ENCODE data around the gene NDUFS2. TPM values are rescaled to one million over a fixed set of nuclear protein-coding genes. Genes with fewer than 3 reads are reported as not detected.

Gene NDUFS2
- total and polyA plus RNA-seq, 2 of the 8 experiments (the other 6 are each of a cell fraction or from before 2014, with no cell fraction given) = 95.1 to 113 TPM

GRCh38 chr1:161226320-161226711 lies 24.1 kb downstream of the NDUFS2 start:
- CTCF ChIA-PET (ENCODE audit: partially characterized antibody) = interaction anchor here (0.7 to 23.7 kb wide), 27 partner anchors 9 to 201 kb away, joined by 3 to 427 read pairs (median 10); partner anchors contain the start of genes ADAMTS4, FCER1G, NDUFS2 and NR1I3
- WGBS, 2 experiments (ENCODE audit: extremely low coverage in 1 of 2, insufficient coverage in 1 of 2, insufficient read length in 1 of 2, insufficient replicate concordance in 2 of 2, low coverage in 1 of 2, low lambda C conversion rate in 2 of 2, missing lambda C conversion rate in 1 of 2) = 13% methylated on average over 14 of the region's 15 CpGs; no CpG with 5 or more reads in 1 of the 2 experiments

More at GRCh38 chr1:161226320-161226711, 24.1 kb downstream of the NDUFS2 start:
- Histone ChIP-seq H4K5ac (ENCODE audit: insufficient read length, low read depth, low read length) (peak overlapping the region; percentile 23), H3K18ac (ENCODE audit: extremely low read depth, low read length) (peak overlapping the region; percentile 87; the same call in 1 of the 2 replicates), H3K4me1 (replicated peaks in 1 of 4; ENCODE audit: control insufficient read depth in 3 of 4, insufficient read depth in 4 of 4, low read length in 3 of 4) (peaks cover 2 to 6% (median 4%) of the 10 kb centered on the region in 4 experiments), H3K4me2 (ENCODE audit: insufficient read depth in 1 of 2, low read depth in 2 of 2, low read length in 2 of 2) (peak overlapping the region; percentile 87 to 94), H2BK15ac (ENCODE audit: low read length) (peak overlapping the region; percentile 95; the same call in 1 of the 2 replicates), H4K91ac (replicated peaks; ENCODE audit: insufficient read length, low read length) (peak overlapping the region; percentile 13), H3K9me3 (ENCODE audit: insufficient read depth in 2 of 2, low read depth in 1 of 2, low read length in 1 of 2) (no peaks in the 10 kb centered on the region), H4K8ac (ENCODE audit: extremely low read depth, insufficient read depth, low read length) (peak overlapping the region; percentile 40; the same call in 1 of the 2 replicates), H2AK5ac (ENCODE audit: low read depth, low read length) (no peak overlapping the region), H3K27me3 (replicated peaks in 1 of 4; ENCODE audit: control insufficient read depth in 3 of 4, extremely low read depth in 1 of 4, insufficient read depth in 3 of 4, low read length in 3 of 4) (0 out of 7 replicates have a peak, but pooled peaks cover 0 to 2% (median 0%) of the 10 kb centered on the region in 4 experiments), H2BK120ac (replicated peaks; ENCODE audit: low read depth, low read length) (no peak overlapping the region), H3K56ac (replicated peaks; ENCODE audit: insufficient read length, low read depth, low read length) (no peak overlapping the region), H3K36me3 (ENCODE audit: control insufficient read depth in 2 of 4, insufficient read depth in 4 of 4, low read length in 3 of 4) (peaks cover 0 to 10% (median 8%) of the 10 kb centered on the region in 4 experiments; a peak in 5 of 8 replicates), H3K79me1 (ENCODE audit: low read depth, low read length) (no peaks in the 10 kb centered on the region), H3K14ac (ENCODE audit: insufficient read length) (no peak overlapping the region), H3K23me2 (ENCODE audit: low read depth, low read length) (peaks cover 8% of the 10 kb centered on the region), H3K23ac (ENCODE audit: insufficient read length) (no peak overlapping the region), H3K79me2 (ENCODE audit: control insufficient read depth in 1 of 2, insufficient read depth in 2 of 2, low read length in 2 of 2) (no peaks in the 10 kb centered on the region), H2BK5ac (ENCODE audit: low read depth, low read length) (peak overlapping the region; percentile 66; the same call in 1 of the 2 replicates), H3K4ac (replicated peaks; ENCODE audit: insufficient read length, low read depth, low read length) (peak overlapping the region; percentile 10), H2BK20ac (ENCODE audit: low read length) (no peak overlapping the region), H2AFZ (ENCODE audit: low read length) (peak overlapping the region; percentile 83; the same call in 1 of the 2 replicates), H2BK12ac (ENCODE audit: low read depth, low read length) (peak overlapping the region; percentile 60; the same call in 1 of the 2 replicates), H3K27ac (ENCODE audit: low read depth, low read length) (no peak overlapping the region), H3K4me3 (ENCODE audit: extremely low read depth in 1 of 4, insufficient read depth in 2 of 4, low read depth in 3 of 4, low read length in 4 of 4) (peak overlapping the region; percentile 75 to 93 (median 83)), H4K20me1 (replicated peaks in 1 of 2; ENCODE audit: control insufficient read depth in 1 of 2, insufficient read depth in 2 of 2, low read length in 2 of 2) (no peaks in the 10 kb centered on the region), H3K9ac (replicated peaks in 1 of 4; ENCODE audit: extremely low read depth in 1 of 4, low read depth in 3 of 4, low read length in 3 of 4) (peak overlapping the region in 3 of 4 experiments; percentile 4 to 84 (median 41); a peak in 4 of 7 replicates)
- no peak for FAIRE-seq
- POLR2A ChIA-PET (ENCODE audit: partially characterized antibody) = interaction anchor here (0.8 to 2.2 kb wide), 11 partner anchors 9 to 154 kb away, joined by 3 to 26 read pairs (median 4); partner anchors contain the start of genes NDUFS2 and PCP4L1
- TF ChIP-seq RAD21 (IDR thresholded peaks at IDR 0.05 in 1 of 2, conservative IDR thresholded peaks at IDR 0.05 in 1 of 2; ENCODE audit: low read depth in 2 of 2, low read length in 2 of 2) (no peak), RFX5 (IDR thresholded peaks at IDR 0.05; ENCODE audit: borderline replicate concordance, low read depth, low read length) (no peak), ASH2L (IDR thresholded peaks at IDR 0.05; ENCODE audit: low read length) (no peak), CEBPB (IDR thresholded peaks at IDR 0.05; ENCODE audit: low read depth, low read length) (no peak)
- TF ChIP-seq, protein P1, sequence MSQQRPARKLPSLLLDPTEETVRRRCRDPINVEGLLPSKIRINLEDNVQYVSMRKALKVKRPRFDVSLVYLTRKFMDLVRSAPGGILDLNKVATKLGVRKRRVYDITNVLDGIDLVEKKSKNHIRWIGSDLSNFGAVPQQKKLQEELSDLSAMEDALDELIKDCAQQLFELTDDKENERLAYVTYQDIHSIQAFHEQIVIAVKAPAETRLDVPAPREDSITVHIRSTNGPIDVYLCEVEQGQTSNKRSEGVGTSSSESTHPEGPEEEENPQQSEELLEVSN (IDR thresholded peaks at IDR 0.05) = no peak
- no peak for DNase-seq (ENCODE audit: low read depth in 1 of 2, low spot score in 2 of 2)

Measured in H1 (cell line).